Measurements from ENCODE around the gene OR9I1.

GRCh38 chr11:58134151-58134550, 8.8 kb upstream of the OR9I1 start:
- no peak for TF ChIP-seq CTCF (IDR thresholded peaks at IDR 0.05)
- TF ChIP-seq POLR2A (IDR thresholded peaks at IDR 0.05) = no peak

Data from prostate gland (tissue), 2 donors.